Esophagus squamous epithelium (tissue), 4 donors: ENCODE results near the gene TRIM62.

Experiments used
- POLR2A ChIP-seq, 4 donors: fragments of 450-650 bp; IDR thresholded peaks; one replicate each; pipeline ENCODE4 v1.6.1; 2017; ENCODE audit warnings: antibody characterized with exemption in 4 of 4, mild to moderate bottlenecking in 4 of 4, moderate library complexity in 3 of 4
- TF ChIP-seq, protein P1 (sequence below), 6 experiments: fragments of 450-650 bp in 4 of 6; fragments of 200-600 bp in 2 of 6; sonication (generic) in 2 of 6; IDR thresholded peaks; one replicate each; pipeline ENCODE4 v1.5.1; 2016 to 2019; ENCODE audit warnings: antibody characterized with exemption in 6 of 6, mild to moderate bottlenecking in 4 of 6, moderate library complexity in 4 of 6

DNA sequence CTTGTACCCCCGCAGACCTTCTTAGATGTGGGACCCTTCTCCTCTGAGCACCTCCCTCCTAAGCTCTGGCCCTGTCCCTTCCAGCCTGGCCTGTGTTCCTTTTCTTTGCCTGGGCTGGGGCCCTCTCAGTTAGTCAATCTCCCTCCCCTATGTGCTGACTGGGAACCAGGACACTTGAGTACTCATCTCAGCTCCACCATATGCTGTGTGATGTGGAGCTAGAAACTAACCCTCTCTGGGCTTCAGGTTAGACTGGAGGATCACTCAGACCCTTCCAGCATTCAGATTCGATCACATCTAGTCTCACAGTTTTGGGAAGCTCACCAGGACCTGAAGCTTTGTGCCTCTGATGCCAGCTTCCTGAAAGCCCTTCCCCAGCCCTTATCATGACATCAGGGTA is 40.6 kb downstream of the TRIM62 start:
- no peak for TF ChIP-seq POLR2A (IDR thresholded peaks at IDR 0.05)
- TF ChIP-seq, protein P1, sequence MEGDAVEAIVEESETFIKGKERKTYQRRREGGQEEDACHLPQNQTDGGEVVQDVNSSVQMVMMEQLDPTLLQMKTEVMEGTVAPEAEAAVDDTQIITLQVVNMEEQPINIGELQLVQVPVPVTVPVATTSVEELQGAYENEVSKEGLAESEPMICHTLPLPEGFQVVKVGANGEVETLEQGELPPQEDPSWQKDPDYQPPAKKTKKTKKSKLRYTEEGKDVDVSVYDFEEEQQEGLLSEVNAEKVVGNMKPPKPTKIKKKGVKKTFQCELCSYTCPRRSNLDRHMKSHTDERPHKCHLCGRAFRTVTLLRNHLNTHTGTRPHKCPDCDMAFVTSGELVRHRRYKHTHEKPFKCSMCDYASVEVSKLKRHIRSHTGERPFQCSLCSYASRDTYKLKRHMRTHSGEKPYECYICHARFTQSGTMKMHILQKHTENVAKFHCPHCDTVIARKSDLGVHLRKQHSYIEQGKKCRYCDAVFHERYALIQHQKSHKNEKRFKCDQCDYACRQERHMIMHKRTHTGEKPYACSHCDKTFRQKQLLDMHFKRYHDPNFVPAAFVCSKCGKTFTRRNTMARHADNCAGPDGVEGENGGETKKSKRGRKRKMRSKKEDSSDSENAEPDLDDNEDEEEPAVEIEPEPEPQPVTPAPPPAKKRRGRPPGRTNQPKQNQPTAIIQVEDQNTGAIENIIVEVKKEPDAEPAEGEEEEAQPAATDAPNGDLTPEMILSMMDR (IDR thresholded peaks at IDR 0.05) = no peak
